PFSK-1 (cell line): ENCODE measurements around the gene ARHGAP6.

Experiments
- POLR2AphosphoS5 ChIP-seq: IDR thresholded peaks from 2 replicates; pipeline ENCODE4 v1.6.1; 2012; ENCODE audit warnings: low read depth, mild to moderate bottlenecking, control low read depth, low read length, moderate library complexity
- SIN3A ChIP-seq: IDR thresholded peaks from 2 replicates; pipeline ENCODE4 v1.6.1; 2012; ENCODE audit warnings: mild to moderate bottlenecking, low read length, moderate library complexity, borderline replicate concordance; ENCODE audit not compliant: insufficient read depth
- TF ChIP-seq, protein P1 (sequence below), 2 experiments: IDR thresholded peaks; 2 replicates each; pipeline versions ENCODE4 v1.6.1 to v1.8.0; 2011 to 2012; ENCODE audit warnings: low read depth in 2 of 2, low read length in 2 of 2, control low read depth in 1 of 2, inconsistent platforms in 1 of 2, mild to moderate bottlenecking in 1 of 2, moderate library complexity in 1 of 2; ENCODE audit not compliant: insufficient read depth in 1 of 2

DNA sequence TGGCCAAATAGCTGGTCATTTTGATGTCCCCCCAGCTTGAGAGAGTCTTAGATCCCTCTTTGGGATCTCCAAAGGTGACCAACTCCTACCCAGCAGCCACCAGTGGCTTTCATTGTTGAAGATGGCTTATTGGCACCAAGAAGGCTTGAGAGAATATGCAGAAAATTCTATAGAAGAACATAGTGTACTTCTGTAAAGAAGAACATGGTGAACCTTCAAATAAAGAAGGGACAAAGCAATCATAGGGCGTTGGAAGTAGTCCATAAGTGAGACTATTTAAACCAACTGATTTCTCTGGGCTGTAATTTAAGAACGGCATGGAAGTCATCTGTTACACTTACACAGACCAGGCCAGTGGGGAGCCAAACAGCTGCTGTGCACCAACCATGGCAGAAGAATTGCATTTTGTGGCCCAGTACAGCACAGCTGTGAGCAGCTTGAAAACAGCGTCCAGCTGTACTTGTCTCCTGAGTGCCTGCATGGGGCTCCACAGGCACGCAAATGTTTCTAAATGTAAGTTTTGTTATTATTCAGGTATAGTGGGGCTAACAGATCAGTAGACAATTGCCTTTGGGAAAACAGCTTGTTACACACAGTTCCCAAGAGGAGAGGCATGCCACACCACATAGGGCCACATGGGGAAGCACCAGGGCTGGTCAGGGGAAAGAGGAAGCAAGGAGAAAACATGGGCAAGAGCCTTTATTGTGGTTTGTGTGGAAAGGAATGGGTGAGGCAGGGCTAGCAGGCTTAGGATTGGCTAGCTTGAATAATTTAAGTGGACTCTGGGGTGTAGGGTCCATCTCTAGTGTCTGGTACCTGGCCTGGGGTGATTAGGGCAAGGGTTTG is 125.0 kb downstream of the ARHGAP6 start:
- TF ChIP-seq, protein P1, sequence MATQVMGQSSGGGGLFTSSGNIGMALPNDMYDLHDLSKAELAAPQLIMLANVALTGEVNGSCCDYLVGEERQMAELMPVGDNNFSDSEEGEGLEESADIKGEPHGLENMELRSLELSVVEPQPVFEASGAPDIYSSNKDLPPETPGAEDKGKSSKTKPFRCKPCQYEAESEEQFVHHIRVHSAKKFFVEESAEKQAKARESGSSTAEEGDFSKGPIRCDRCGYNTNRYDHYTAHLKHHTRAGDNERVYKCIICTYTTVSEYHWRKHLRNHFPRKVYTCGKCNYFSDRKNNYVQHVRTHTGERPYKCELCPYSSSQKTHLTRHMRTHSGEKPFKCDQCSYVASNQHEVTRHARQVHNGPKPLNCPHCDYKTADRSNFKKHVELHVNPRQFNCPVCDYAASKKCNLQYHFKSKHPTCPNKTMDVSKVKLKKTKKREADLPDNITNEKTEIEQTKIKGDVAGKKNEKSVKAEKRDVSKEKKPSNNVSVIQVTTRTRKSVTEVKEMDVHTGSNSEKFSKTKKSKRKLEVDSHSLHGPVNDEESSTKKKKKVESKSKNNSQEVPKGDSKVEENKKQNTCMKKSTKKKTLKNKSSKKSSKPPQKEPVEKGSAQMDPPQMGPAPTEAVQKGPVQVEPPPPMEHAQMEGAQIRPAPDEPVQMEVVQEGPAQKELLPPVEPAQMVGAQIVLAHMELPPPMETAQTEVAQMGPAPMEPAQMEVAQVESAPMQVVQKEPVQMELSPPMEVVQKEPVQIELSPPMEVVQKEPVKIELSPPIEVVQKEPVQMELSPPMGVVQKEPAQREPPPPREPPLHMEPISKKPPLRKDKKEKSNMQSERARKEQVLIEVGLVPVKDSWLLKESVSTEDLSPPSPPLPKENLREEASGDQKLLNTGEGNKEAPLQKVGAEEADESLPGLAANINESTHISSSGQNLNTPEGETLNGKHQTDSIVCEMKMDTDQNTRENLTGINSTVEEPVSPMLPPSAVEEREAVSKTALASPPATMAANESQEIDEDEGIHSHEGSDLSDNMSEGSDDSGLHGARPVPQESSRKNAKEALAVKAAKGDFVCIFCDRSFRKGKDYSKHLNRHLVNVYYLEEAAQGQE (IDR thresholded peaks at IDR 0.05; ENCODE audit: insufficient read depth in 1 of 2, low read depth in 2 of 2, low read length in 2 of 2), result no peak
- TF ChIP-seq SIN3A (no peak), POLR2AphosphoS5 (no peak)
